Measurements from ENCODE around the gene SPOCD1.

The SPOCD1 gene

GRCh38 chr1:31769720-31770390 is 46.0 kb downstream of the SPOCD1 start:
- no peak for DNase-seq

- DNase-seq, result no peak
These were observed 46.7 kb downstream of the SPOCD1 start for GRCh38 chr1:31768939-31769704.

DNA sequence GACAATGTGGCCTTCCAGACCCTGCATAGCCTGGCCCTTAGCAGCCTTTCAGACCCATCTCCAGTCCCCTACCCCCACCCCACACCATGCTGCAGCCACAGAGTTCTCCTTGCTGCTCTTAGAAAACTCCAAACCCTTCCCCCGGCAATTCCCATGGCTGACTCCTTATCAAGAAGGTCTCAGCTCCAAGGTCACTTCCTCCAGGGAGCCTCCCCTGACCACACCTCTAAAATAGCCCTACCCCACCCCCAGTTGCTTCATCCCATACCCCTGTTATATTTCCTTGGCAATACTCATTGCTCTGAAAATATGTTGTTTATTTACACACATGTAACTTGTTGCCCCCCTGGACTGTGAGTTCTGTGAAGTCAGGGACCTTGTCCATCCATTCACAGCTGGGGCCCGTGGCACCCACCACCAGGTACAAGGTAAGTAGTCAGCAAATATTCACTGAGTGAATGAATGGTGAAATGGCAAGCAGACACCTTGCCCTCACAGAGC is 47.4 kb downstream of the SPOCD1 start:
- DNase-seq, result no peak

- no peak for DNase-seq
These were observed 48.6 kb downstream of the SPOCD1 start for GRCh38 chr1:31767225-31767624.

- DNase-seq, result no peak
These were observed 50.3 kb downstream of the SPOCD1 start for GRCh38 chr1:31765516-31765915.

DNA sequence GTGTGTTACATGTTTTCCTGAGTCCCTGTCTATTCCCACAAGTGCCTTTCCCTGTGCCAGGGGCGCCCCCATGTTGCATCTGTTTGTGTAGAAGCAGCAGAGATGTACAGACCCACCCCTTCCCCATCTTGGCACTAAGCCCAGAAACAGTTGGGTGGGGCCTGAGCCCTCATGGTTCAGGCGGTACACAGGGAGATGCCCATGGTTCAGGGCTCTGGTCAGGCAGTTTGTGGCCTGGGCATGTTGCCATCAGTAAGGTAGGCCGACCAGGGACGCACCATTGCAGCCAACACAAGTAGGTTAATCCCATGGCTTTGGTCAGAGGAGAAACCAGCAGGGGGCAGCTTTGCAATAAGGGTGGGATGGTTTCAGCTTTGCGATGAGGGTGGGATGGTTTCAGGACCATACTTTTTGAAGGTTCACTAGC is 50.8 kb downstream of the SPOCD1 start:
- peak; percentile 20 for DNase-seq

DNA sequence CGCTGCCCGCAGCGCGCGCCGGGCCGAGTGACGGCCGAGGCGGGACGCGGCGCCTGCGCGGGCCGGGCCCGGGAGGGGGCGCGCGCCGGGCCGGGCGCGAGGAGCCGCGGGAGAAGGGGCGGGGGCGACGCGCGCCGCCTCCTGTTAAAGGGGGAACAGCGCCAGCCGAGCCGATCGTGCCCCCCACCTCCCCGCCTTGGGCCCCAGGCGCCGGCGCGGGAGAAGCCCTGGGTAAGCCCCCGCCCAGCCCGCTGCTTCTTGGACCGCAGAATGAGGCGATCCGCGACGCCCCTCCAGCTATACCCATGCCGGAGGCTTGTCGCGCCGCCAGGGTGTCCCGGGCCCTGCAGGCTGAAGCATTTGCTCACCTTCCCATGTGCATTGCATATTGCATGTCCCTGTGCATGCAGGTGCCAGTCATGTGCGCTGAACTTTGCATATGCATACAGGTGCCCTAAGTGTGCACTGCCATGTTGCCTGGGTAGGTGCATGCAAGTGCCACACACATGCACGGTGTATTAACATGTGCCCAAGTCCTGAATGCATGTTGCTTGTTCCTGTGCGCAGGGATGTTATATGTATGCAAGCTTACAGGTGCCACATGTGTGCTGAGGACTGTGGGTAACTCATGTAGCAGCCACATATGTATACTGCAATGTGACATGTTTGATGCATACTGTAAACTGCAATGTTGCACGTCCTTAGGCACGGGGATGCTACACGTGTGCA is 51.3 kb downstream of the SPOCD1 start, which contains the start of gene ADGRB2:
Gene ADGRB2 (minus strand): TSS at position 29 of the 729 bp plus-strand sequence. CDS start 7,119 bp downstream, outside the sequence.
- no peak for DNase-seq

DNA sequence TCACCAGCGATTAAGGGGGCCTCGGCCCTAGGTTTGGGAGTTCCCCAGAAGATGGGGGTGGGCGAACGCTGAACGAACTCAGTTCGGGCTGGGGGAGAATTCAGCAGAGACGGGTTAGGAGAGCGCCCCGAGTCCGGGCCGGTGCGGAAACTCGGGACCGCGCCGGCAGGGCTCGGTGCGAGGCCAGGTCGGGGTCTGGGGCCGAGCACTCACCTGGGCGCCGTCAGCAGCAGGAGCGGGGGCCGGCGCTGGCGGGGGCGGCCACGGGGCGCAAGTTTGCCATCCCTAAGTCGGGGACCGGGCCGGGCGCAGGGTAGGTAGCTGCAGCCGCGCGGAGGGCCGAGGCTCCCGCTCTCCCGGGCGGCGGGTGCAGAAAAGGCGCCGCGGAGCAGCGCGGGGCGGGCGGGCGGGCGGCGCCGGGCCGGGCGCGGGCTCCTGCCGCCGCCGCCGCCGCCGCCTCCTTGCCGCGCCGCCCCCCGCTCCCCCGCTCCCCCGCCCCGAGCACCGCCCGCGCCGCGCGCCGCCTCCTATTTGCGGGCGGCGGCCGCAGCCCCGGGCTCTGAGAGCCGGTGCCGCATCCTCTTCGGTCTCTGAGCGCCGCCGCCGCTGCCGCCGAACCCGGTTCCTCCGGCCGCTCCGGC is 52.0 kb downstream of the SPOCD1 start:
- no peak for DNase-seq

- DNase-seq, result peak; percentile 35
These were observed 52.8 kb downstream of the SPOCD1 start for GRCh38 chr1:31762726-31763670.

DNA sequence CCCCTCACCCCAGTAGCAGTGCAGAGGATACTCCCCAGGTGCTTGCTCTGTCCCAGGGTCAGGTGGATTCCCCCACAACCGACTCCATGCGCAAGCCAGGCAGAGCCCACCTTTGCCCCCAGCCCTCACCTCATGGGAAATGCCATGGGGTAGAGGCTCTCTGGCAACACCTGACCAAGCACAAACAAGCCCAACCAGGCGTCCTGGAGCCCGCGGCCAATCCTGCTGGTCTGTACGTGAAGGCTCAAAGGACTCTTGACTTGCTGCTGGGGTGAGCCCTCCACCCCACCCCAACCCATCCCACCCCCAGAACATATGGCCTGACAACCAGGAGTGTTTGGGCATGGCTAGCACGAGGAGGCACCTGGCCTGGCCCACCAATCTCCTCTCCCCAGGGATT is 53.5 kb downstream of the SPOCD1 start:
- no peak for DNase-seq

DNA sequence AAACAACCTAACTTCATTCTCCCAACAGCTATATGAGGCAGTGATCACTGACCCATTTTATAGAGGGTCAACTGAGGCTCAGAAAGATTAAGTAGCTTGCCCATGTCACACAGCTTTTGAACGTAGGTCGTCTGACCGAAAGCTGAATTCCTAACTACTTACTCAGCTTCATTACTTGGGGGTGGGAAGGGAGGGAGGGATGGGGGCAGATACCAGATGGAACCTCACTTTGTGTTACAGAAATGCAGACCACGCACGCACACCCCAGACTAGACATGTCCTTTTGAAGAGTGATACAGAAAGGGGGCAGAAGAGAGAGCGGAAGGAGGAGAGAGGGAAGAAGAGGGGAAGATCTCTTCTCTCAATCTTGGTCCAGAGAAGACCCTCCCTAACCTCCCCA is 53.9 kb downstream of the SPOCD1 start:
- DNase-seq, result no peak

DNA sequence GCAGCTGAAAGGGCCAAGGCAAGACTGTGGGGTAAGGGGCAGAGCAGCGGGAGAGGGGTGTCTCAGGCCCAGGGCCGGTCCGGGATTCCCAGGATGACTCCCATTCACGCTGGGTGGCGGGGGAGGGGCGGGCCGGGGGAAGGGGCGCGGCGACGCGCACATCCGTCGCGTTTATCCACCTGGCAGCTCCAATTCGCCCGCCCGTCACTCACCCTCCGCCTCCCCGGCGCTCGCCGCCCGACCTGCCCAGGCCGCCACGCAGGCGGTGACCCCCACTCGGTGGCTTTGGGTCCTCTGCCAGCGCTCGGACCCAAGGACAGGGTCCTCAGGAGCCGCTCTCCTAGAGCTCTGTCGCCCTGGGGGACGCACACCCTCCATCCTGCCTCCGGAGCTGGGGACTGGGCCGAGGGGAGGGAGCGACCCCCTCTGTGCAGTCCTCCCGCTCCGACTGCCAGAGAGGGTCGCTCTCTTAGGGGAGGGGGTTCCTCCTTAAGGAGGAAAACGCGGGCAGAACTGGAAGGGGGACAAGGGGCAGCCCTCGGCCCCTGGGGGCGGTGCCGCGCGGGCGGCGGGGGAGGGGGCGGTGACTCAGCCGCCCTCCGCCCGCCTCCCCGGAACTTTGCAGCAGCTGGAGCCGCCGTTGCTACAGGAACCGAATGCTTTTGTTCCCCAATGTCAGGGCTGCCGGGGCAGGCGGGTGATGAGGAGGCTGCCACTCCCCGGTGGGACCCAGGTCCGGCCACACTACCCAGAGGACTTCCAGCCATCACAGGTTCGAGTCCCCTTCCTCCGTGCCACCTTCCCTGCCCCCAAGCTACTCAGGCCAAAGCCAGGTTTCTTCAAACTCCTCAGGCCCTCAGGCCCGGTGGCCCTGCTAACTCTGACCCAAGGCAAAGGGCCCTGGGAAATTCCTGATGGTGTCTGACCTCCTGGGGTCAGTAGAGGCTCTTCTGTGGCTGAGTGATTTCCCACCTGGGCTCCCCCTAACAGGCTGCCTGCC is 55.1 kb downstream of the SPOCD1 start:
- no peak for DNase-seq

DNA sequence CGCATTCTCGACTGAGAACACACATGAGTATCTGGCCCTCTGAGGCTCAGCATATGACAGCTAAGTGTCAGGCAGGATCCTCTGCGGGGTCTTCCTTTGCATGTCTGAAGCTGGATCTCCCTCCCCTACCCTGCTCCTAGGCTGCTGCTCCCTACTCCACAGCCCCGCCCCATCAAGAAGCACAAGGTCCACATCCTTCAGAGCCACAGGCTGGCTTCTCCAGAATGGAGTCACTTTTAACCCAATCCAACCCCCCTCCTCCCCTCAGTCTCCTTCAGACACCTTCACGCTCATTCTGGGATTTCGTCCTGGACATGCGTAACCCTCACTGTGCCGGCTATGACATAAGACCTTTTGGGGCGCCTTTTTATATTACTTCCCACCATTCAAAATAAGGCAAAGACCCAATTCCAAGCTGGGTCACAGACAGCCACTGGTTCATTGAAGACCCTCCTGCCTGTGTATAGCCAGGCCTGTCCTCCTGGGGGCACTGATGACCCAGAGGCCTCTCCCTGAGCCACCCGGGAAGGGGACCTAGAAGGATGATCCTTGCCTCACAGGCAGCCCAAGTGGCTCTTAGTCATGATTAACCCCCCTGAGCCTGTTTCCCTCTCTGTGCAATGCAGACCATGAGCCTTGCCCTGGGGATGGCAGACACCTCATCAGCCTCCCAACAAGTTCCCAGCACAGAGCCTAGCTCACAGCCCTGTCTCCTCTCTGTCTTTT is 56.4 kb downstream of the SPOCD1 start:
- DNase-seq, result no peak

GRCh38 chr1:31758823-31759222 is 57.0 kb downstream of the SPOCD1 start:
- DNase-seq, result no peak

DNA sequence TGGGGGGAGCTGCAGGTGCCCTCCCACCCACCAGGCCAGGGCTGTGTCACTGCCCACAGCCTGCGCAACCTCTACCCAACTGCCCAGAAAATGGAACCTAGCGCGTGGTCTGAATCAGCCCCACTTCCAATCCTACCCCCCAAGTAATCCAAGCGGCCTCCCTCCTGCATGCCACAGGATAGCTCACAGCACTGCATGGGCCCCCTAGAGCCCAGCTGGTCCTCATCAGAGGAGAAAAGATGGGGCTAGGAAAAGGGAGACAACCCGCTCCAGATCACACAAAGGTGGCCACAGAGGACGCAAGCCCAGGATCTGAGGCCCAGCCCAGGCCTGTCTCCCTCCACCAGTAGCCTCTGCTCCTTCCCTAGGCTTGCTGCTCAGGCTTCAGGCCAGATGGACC is 57.8 kb downstream of the SPOCD1 start:
- DNase-seq, result no peak

- DNase-seq, result no peak
These were observed 58.6 kb downstream of the SPOCD1 start for GRCh38 chr1:31757204-31757679.

DNA sequence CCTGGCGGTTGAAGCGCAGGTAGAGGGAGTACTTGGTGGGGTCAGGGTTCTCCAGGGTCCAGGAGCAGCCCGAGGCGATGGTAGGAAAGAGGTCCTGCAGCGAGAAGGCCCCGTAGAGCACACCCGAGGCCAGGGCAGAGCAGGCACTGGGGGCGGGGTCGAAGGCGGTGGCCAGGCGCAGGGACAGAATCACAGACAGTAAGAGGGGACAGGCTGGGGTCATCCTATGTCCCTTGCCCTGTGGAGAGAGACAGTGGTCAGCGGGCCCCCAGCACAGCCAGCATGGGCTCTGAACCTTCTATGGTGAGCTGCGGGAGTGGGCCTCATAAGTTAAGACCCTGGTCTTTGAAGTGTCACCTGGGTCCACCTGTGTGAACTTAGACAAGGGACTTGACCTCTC is 59.2 kb downstream of the SPOCD1 start:
- no peak for DNase-seq

- DNase-seq, result no peak
These were observed 59.9 kb downstream of the SPOCD1 start for GRCh38 chr1:31755850-31756492.

GRCh38 chr1:31755197-31755611 is 60.6 kb downstream of the SPOCD1 start:
- no peak for DNase-seq
